Adrenal gland (tissue), 12 donors: ENCODE data around the gene CAPN7. TPM values are rescaled to one million over a fixed set of nuclear protein-coding genes. Genes with fewer than 3 reads are reported as not detected.

Experiments
- DNase-seq, 7 donors: peaks; one replicate each; pipeline ENCODE4 v3.0.0-alpha.2; 2019 to 2020
- H3K27ac ChIP-seq, 5 donors: fragments of 200-600 bp; sonication (generic) in 4 of 5; 1 replicate in 3 of 5; 2 replicates in 2 of 5; pipeline versions ENCODE4 v1.5.1 to v1.8.0; 2016 to 2020; ENCODE audit warnings: mild to moderate bottlenecking in 1 of 5
- H3K27me3 ChIP-seq: fragments of 200-600 bp; 2 replicates; pipeline ENCODE4 v1.8.0; 2021
- H3K36me3 ChIP-seq, 2 donors: fragments of 200-600 bp; replicated peaks in 1 of 2; 1 replicate in 1 of 2; 2 replicates in 1 of 2; pipeline versions ENCODE4 v1.5.1 to v1.8.0; 2018 to 2022
- H3K4me1 ChIP-seq, 2 donors: fragments of 200-600 bp; replicated peaks in 1 of 2; 1 replicate in 1 of 2; 2 replicates in 1 of 2; pipeline versions ENCODE4 v1.5.1 to v1.8.0; 2018 to 2021
- H3K4me3 ChIP-seq, 4 donors: fragments of 200-600 bp; sonication (generic) in 3 of 4; one replicate each; pipeline ENCODE4 v1.5.1; 2016 to 2018
- H3K9me3 ChIP-seq, 3 donors: fragments of 200-600 bp; sonication (generic) in 1 of 3; replicated peaks in 1 of 3; 1 replicate in 2 of 3; 2 replicates in 1 of 3; pipeline versions ENCODE4 v1.5.1 to v1.8.0; 2016 to 2021
- CTCF ChIP-seq, 6 experiments: fragments of 450-650 bp in 4 of 6; fragments of 200-600 bp in 2 of 6; sonication (generic) in 1 of 6; IDR thresholded peaks; 1 replicate in 5 of 6; 2 replicates in 1 of 6; pipeline versions ENCODE4 v1.5.1 to v1.8.0; 2016 to 2021; ENCODE audit warnings: antibody characterized with exemption in 6 of 6, mild to moderate bottlenecking in 2 of 6, moderate library complexity in 1 of 6
- POLR2A ChIP-seq, 2 donors: fragments of 450-650 bp; IDR thresholded peaks; one replicate each; pipeline ENCODE4 v1.6.1; 2017; ENCODE audit warnings: antibody characterized with exemption in 2 of 2, mild to moderate bottlenecking in 2 of 2, moderate library complexity in 1 of 2
- WGBS, 4 donors: extraction: QIAGEN DNeasy Blood & Tissue Kit in 2 of 4; methylation state at CpG; one replicate each; pipeline versions ENCODE4 v1.1.5 to v1.1.7; 2013 to 2017; 5-methylcytosine and 5-hydroxymethylcytosine counted together
- intact Hi-C, 2 donors: fragments of 100-400 bp; cut with DNase I; formaldehyde crosslinking; loops; one replicate each; pipeline versions ENCODE4 v1.14.1 to v1.15.0; 2022 to 2023
- polyA plus RNA-seq, 3 donors: library from polyadenylated mRNA; stranded (reverse); fragments of 200-250 nt in 2 of 3; fragments of 350-450 nt in 1 of 3; fragmentation: Illumina TruSeq in 1 of 3; extraction: RNeasy Lipid Tissue Mini Kit (QIAGEN cat#74804) in 1 of 3; gene quantifications; one replicate each; pipeline ENCODE4 v1.2.3, GENCODE V29; 2013 to 2014
- total RNA-seq, 9 donors: library from RNA; depleted of rRNA in 4 of 9; stranded (reverse); fragments of >200 nt in 4 of 9; fragments of 120-200 nt in 1 of 9; fragmentation: NEBNext Ultra II Directional in 1 of 9; extraction: Animal tissue kit (Norgen Biotek cat#: 25700) in 1 of 9; gene quantifications; one replicate each; pipeline versions ENCODE4 v1.1.0 to v1.2.4, GENCODE V29; 2013 to 2023
- donor health status: healthy with polysubstance abuse.
- donor health status: Bipolar disorder and iron deficiency.
- donor health status: DM: yes; HTN: yes; CAD: no.
- donor health status: DM: no; HTN: no; CAD: no.
- donor health status: DM: no; HTN: no; CAD: no.
- donor health status: DM: yes; HTN: yes; CAD: no.

CAPN7 gene
- total and polyA plus RNA-seq, 12 donors, result 14.4 to 54.9 (median 36.5) TPM

- Histone ChIP-seq H3K36me3 (peaks cover 0 to 76% of the 10 kb centered on the region in 2 donors), H3K4me1 (peaks cover 3% of the 10 kb centered on the region in 2 donors), H3K27ac (no peak overlapping the region), H3K9me3 (no peaks in the 10 kb centered on the region), H3K27me3 (no peaks in the 10 kb centered on the region), H3K4me3 (no peak overlapping the region)
- intact Hi-C loops, result loop anchor here in 1 of 2 donors (10.0 kb wide), 1 partner anchor 365 kb away; no protein-coding TSS in a partner anchor
- 86 to 92% (median 90%) methylated on average over 8 of the region's 8 CpGs for WGBS, 4 donors
- TF ChIP-seq CTCF (IDR thresholded peaks at IDR 0.05) (no peak), POLR2A (IDR thresholded peaks at IDR 0.05) (no peak)
- DNase-seq, result no peak
These were observed 14.0 kb downstream of the CAPN7 start for GRCh38 chr3:15220056-15220455.

- intact Hi-C loops, result loop anchor here in 1 of 2 donors (10.0 kb wide), 1 partner anchor 364 kb away; no protein-coding TSS in a partner anchor
- TF ChIP-seq POLR2A (IDR thresholded peaks at IDR 0.05) (no peak), CTCF (IDR thresholded peaks at IDR 0.05) (no peak)
- Histone ChIP-seq H3K27me3 (no peaks in the 10 kb centered on the region), H3K27ac (no peak overlapping the region), H3K4me3 (no peak overlapping the region), H3K4me1 (peaks cover 3% of the 10 kb centered on the region in 2 donors), H3K9me3 (no peaks in the 10 kb centered on the region), H3K36me3 (peaks cover 0 to 81% of the 10 kb centered on the region in 2 donors)
- WGBS, 4 donors, result 95 to 98% (median 96%) methylated on average over 2 of the region's 2 CpGs
- no peak for DNase-seq
These were observed 14.6 kb downstream of the CAPN7 start for GRCh38 chr3:15220661-15221060.

GRCh38 chr3:15221574-15222217, 15.7 kb downstream of the CAPN7 start:
- no peaks in the 10 kb centered on the region for H3K27me3 ChIP-seq
- H3K4me1 ChIP-seq, result peaks cover under 1 to 4% of the 10 kb centered on the region in 2 donors
- no peak for DNase-seq
- peaks cover 0 to 77% of the 10 kb centered on the region in 2 donors for H3K36me3 ChIP-seq
- 89 to 91% (median 91%) methylated on average over 11 of the region's 11 CpGs for WGBS, 4 donors
- H3K4me3 ChIP-seq, result no peak overlapping the region
- TF ChIP-seq POLR2A (IDR thresholded peaks at IDR 0.05), result no peak
- TF ChIP-seq CTCF (IDR thresholded peaks at IDR 0.05), result no peak
- intact Hi-C loops, result loop anchor here in 1 of 2 donors (10.0 kb wide), 1 partner anchor 363 kb away; no protein-coding TSS in a partner anchor
- H3K9me3 ChIP-seq, result no peaks in the 10 kb centered on the region
- H3K27ac ChIP-seq, result no peak overlapping the region

- 84 to 88% (median 86%) methylated on average over 7 of the region's 7 CpGs for WGBS, 4 donors
- H3K27me3 ChIP-seq, result no peaks in the 10 kb centered on the region
- DNase-seq, result no peak
- no peak overlapping the region for H3K27ac ChIP-seq
- TF ChIP-seq POLR2A (IDR thresholded peaks at IDR 0.05), result no peak
- no peak for TF ChIP-seq CTCF (IDR thresholded peaks at IDR 0.05)
- H3K4me3 ChIP-seq, result no peak overlapping the region
- peaks cover 0 to 72% of the 10 kb centered on the region in 2 donors for H3K36me3 ChIP-seq
- intact Hi-C loops, result loop anchor here in 1 of 2 donors (10.0 kb wide), 1 partner anchor 361 kb away; no protein-coding TSS in a partner anchor
- H3K9me3 ChIP-seq, result no peaks in the 10 kb centered on the region
- peaks cover 0 to 10% of the 10 kb centered on the region in 2 donors for H3K4me1 ChIP-seq
These were observed 17.9 kb downstream of the CAPN7 start for GRCh38 chr3:15223685-15224572.
